Stimulated activated naive CD8-positive, alpha-beta T cell treated with anti-CD3 and anti-CD28 coated beads, Interleukin-15, Interleukin-2, amounts not matched to agents 100 ng/mL and 50 ng/mL, for 24 hours (primary cell): ENCODE data around the gene GRIN3B.

ENCODE experiments used
- H3K27ac Mint-ChIP-seq: one replicate; pipeline ENCODE4 v1.8.0; 2021; ENCODE audit warnings: mild to moderate bottlenecking, mixed read lengths
- H3K27me3 Mint-ChIP-seq: one replicate; pipeline ENCODE4 v1.8.0; 2021; ENCODE audit warnings: mixed read lengths
- H3K36me3 Mint-ChIP-seq: one replicate; pipeline ENCODE4 v1.8.0; 2021; ENCODE audit warnings: low read depth, mixed read lengths
- H3K4me1 Mint-ChIP-seq: one replicate; pipeline ENCODE4 v1.8.0; 2021; ENCODE audit warnings: low read depth, mixed read lengths
- H3K4me3 Mint-ChIP-seq: one replicate; pipeline ENCODE4 v1.8.0; 2021; ENCODE audit warnings: mild to moderate bottlenecking, mixed read lengths
- H3K9me3 Mint-ChIP-seq: one replicate; pipeline ENCODE4 v1.8.0; 2021; ENCODE audit warnings: mixed read lengths

Gene GRIN3B

GRCh38 chr19:1055886-1056620 is 55.8 kb downstream of the GRIN3B start:
- no peak overlapping the region for H3K27ac Mint-ChIP-seq
- no peak overlapping the region for H3K4me3 Mint-ChIP-seq
- H3K27me3 Mint-ChIP-seq = no peaks in the 10 kb centered on the region
- H3K4me1 Mint-ChIP-seq = peaks cover 13% of the 10 kb centered on the region
- H3K36me3 Mint-ChIP-seq = peaks cover 12% of the 10 kb centered on the region
- H3K9me3 Mint-ChIP-seq = no peaks in the 10 kb centered on the region

DNA sequence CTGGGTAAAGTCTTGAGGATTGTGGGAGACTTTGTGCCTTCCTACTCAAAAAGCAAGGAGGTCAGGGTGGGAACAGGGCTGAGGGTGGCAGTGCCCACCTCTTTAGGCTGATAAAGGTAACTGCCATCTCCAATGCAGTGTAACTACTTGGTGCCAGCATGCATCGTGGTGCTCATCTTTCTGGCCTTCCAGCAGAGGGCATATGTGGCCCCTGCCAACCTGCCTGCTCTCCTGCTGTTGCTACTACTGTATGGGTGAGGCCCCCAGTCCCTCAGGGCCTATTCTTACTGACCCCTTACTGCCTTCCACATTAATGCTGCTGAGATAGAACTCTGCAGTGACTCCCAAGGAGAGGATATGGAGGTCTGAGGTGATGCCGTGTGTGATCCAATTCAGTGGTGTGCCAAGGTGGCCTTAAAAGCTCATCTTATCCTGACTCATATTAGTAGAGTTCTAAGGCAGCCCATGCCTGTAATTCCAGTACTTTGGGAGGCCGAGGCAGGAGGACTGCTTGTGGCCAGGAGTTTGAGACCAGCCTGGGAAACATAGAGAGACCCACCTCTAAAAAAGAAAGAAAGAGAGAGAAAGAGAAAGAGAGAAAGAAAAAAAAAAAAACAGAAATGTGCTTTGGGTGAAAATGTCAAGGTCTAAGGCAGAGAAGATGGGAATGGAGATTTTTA is 57.1 kb downstream of the GRIN3B start:
- H3K36me3 Mint-ChIP-seq = peaks cover 12% of the 10 kb centered on the region
- peaks cover 13% of the 10 kb centered on the region for H3K4me1 Mint-ChIP-seq
- H3K9me3 Mint-ChIP-seq = no peaks in the 10 kb centered on the region
- no peaks in the 10 kb centered on the region for H3K27me3 Mint-ChIP-seq
- H3K27ac Mint-ChIP-seq = no peak overlapping the region
- H3K4me3 Mint-ChIP-seq = no peak overlapping the region

GRCh38 chr19:1058112-1058511 is 57.9 kb downstream of the GRIN3B start:
- peaks cover 13% of the 10 kb centered on the region for H3K4me1 Mint-ChIP-seq
- peak overlapping the region; percentile 1 for H3K27ac Mint-ChIP-seq
- H3K9me3 Mint-ChIP-seq = no peaks in the 10 kb centered on the region
- no peak overlapping the region for H3K4me3 Mint-ChIP-seq
- H3K36me3 Mint-ChIP-seq = peaks cover 12% of the 10 kb centered on the region
- H3K27me3 Mint-ChIP-seq = no peaks in the 10 kb centered on the region
